Endodermal cell (in vitro differentiated cells): ENCODE measurements around the gene IFNK. TPM values are rescaled to one million over a fixed set of nuclear protein-coding genes. Genes with fewer than 3 reads are reported as not detected.
A peak's percentile ranks its signal among the peaks of the same experiment; 100 is the strongest.

Source experiments
- DNase-seq: peaks from one replicate; pipeline ENCODE4 v3.0.0-alpha.2; 2017
- H3K27ac ChIP-seq: 2 replicates; pipeline ENCODE4 v1.5.1; 2013; ENCODE audit warnings: mild to moderate bottlenecking, low read depth, low read length, moderate library complexity
- H3K27me3 ChIP-seq: 2 replicates; pipeline ENCODE4 v1.6.1; 2013; ENCODE audit warnings: mild to moderate bottlenecking, low read length, moderate library complexity; ENCODE audit not compliant: insufficient read depth, control insufficient read depth, poor library complexity, severe bottlenecking
- H3K36me3 ChIP-seq: 2 replicates; pipeline ENCODE4 v1.7.0; 2013; ENCODE audit warnings: mild to moderate bottlenecking, low read length, moderate library complexity; ENCODE audit not compliant: control insufficient read depth, insufficient read depth
- H3K4me1 ChIP-seq: one replicate; pipeline ENCODE4 v1.7.0; 2013; ENCODE audit warnings: low read length; ENCODE audit not compliant: control insufficient read depth, insufficient read depth
- H3K4me3 ChIP-seq: 2 replicates; pipeline ENCODE4 v1.5.1; 2013; ENCODE audit warnings: mild to moderate bottlenecking, low read length, moderate library complexity
- H3K9ac ChIP-seq: 2 replicates; pipeline ENCODE4 v1.6.1; 2013; ENCODE audit warnings: mild to moderate bottlenecking, low read length, moderate library complexity; ENCODE audit not compliant: poor library complexity, severe bottlenecking; ENCODE audit errors: extremely low read depth
- H3K9me3 ChIP-seq: 2 replicates; pipeline ENCODE4 v1.6.1; 2013; ENCODE audit warnings: mild to moderate bottlenecking, low read length, moderate library complexity; ENCODE audit not compliant: control insufficient read depth
- H3K27ac Mint-ChIP-seq: 2 replicates; pipeline ENCODE4 v1.8.0; 2020; ENCODE audit warnings: mixed read lengths
- H3K27me3 Mint-ChIP-seq: 2 replicates; pipeline ENCODE4 v1.8.0; 2021; ENCODE audit warnings: mild to moderate bottlenecking, mixed read lengths; ENCODE audit not compliant: insufficient read depth
- H3K36me3 Mint-ChIP-seq: 2 replicates; pipeline ENCODE4 v1.8.0; 2020; ENCODE audit warnings: low read depth, mixed read lengths
- H3K4me1 Mint-ChIP-seq: 2 replicates; pipeline ENCODE4 v1.8.0; 2020; ENCODE audit warnings: mixed read lengths
- H3K4me3 Mint-ChIP-seq: 2 replicates; pipeline ENCODE4 v1.8.0; 2020; ENCODE audit warnings: mild to moderate bottlenecking, moderate library complexity, mixed read lengths
- H3K9me3 Mint-ChIP-seq: 2 replicates; pipeline ENCODE4 v1.8.0; 2020; ENCODE audit warnings: mild to moderate bottlenecking, mixed read lengths
- WGBS, 2 experiments: methylation state at CpG; one replicate each; pipeline versions ENCODE4 v1.1.5 to v1.1.7; 2013; ENCODE audit warnings: missing lambda C conversion rate in 2 of 2, mixed read lengths in 1 of 2; ENCODE audit not compliant: insufficient coverage in 1 of 2, insufficient read length in 1 of 2; 5-methylcytosine and 5-hydroxymethylcytosine counted together
- total RNA-seq, 2 donors: library from RNA; stranded (reverse); fragmentation: NEBNext Ultra II Directional in 1 of 2; extraction: Animal tissue kit (Norgen Biotek cat#: 25700) in 1 of 2; gene quantifications; 2 replicates in 1 of 2; 3 replicates in 1 of 2; pipeline ENCODE4 v1.2.1, GENCODE V29; 2021
- TF ChIP-seq, protein P1 (sequence below): fragments of 200-600 bp; sonication (generic); conservative IDR thresholded peaks from 2 replicates; pipeline ENCODE4 v1.5.0; 2021; ENCODE audit warnings: antibody characterized with exemption, mild to moderate bottlenecking

The IFNK gene
- total RNA-seq, 2 donors from 2014 or later = not detected

DNA sequence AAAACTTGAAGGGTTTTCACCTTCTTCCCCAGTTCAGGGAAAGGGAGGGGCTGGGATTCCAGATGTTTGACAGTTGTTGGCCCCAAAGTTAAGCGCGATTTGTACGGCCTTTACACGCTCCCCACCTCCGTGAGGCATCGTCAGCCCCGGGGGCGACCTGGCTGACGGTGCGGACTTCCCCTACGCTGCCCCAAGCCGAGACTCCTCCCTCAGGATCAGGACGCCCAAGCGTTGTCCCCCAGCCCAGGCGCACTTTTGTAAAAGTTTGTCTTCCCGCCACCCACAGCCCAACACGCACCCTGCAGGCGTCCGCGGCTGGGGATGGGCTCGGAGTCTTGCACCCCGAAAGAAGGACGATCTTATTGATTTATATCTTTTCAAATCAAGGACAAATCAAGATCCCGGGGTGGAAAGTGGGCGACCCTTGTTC lies 4.8 kb downstream of the IFNK start:
- H3K27ac Mint-ChIP-seq = peak overlapping the region; percentile 75
- DNase-seq = peak; percentile 87
- 0% methylated on average over 9 to 25 of the region's 25 CpGs for WGBS, 2 experiments

DNA sequence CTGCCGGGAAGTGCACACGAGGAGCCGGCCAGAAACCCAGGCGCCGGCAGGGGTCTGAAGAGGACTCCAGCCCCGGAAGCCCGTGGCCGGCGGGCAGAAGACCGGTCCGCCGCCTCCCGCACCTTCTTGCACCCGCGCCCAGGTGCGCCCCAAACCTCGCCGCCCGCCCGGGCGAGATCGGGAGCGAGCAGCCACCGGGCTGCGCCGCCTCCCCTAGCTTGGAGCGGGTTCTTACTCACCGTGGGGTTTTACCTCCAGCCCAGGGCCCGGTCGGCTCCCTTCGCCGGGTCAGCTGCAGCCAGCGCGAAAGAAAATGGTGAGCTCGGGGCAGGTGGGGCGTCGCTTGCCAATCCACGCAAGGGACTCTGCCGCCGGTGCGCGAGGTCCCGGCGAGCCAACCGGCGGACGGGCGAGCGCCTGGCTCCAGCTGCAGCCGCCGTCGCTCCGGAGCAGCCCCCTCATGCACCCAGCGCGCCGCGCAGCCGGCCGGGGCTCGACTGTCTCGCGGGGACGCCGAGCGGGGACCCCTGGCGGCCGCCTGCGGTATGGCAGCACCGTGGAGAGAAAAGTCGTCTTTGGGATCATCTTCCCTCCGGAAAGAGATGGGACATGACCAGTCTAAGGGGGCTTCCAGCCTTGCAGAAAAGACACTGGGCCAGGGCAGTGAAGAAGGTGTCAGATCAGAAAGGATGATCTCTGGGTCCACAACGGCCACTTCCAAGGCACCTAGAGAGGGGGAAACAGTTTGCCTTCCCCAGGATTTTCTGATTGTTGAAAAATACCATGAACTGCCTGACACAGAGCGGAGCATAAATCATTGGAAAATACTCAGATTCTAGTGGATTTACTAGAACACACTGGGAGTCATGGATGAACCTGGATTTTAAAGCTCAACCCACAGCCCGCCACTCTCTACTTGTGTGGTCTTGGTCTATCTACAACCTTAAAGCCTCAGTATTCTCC lies 5.5 kb downstream of the IFNK start, which contains the start of gene MOB3B:
Gene MOB3B, minus strand, starts transcription at position 499 of the 963 bp plus-strand sequence. CDS start 74,264 bp downstream, outside the sequence.
- peak within 1 kb of the TSS; percentile 86 for H3K4me3 Mint-ChIP-seq
- H3K9me3 ChIP-seq = no peaks in the 10 kb centered on the region
- peaks cover 4% of the 10 kb centered on the region for H3K4me1 ChIP-seq
- no peak within 1 kb of the TSS for H3K27ac ChIP-seq
- H3K9me3 Mint-ChIP-seq = no peaks in the 10 kb centered on the region
- peaks cover 29% of the 10 kb centered on the region for H3K27me3 ChIP-seq
- H3K4me1 Mint-ChIP-seq = peaks cover 6% of the 10 kb centered on the region
- H3K4me3 ChIP-seq = peak within 1 kb of the TSS; percentile 88
- H3K9ac ChIP-seq = peak within 1 kb of the TSS; percentile 67
- H3K36me3 ChIP-seq = no peaks in the 10 kb centered on the region
- 3 to 6% methylated on average over 29 to 74 of the region's 74 CpGs for WGBS, 2 experiments
- peak; percentile 95 for DNase-seq
- TF ChIP-seq, protein P1, sequence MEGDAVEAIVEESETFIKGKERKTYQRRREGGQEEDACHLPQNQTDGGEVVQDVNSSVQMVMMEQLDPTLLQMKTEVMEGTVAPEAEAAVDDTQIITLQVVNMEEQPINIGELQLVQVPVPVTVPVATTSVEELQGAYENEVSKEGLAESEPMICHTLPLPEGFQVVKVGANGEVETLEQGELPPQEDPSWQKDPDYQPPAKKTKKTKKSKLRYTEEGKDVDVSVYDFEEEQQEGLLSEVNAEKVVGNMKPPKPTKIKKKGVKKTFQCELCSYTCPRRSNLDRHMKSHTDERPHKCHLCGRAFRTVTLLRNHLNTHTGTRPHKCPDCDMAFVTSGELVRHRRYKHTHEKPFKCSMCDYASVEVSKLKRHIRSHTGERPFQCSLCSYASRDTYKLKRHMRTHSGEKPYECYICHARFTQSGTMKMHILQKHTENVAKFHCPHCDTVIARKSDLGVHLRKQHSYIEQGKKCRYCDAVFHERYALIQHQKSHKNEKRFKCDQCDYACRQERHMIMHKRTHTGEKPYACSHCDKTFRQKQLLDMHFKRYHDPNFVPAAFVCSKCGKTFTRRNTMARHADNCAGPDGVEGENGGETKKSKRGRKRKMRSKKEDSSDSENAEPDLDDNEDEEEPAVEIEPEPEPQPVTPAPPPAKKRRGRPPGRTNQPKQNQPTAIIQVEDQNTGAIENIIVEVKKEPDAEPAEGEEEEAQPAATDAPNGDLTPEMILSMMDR = peak; percentile 94
- peak within 1 kb of the TSS; percentile 75 for H3K27ac Mint-ChIP-seq
- no peaks in the 10 kb centered on the region for H3K36me3 Mint-ChIP-seq
- peaks cover 28% of the 10 kb centered on the region for H3K27me3 Mint-ChIP-seq

More for the DNA sequence above, 4.8 kb downstream of the IFNK start:
- H3K27ac ChIP-seq = no peak overlapping the region
- H3K4me3 ChIP-seq = peak overlapping the region; percentile 88
- TF ChIP-seq, protein P1 = no peak
- H3K36me3 ChIP-seq = no peaks in the 10 kb centered on the region
- H3K9me3 ChIP-seq = no peaks in the 10 kb centered on the region
- Mint-ChIP-seq H3K9me3 (no peaks in the 10 kb centered on the region), H3K27me3 (peaks cover 28% of the 10 kb centered on the region), H3K36me3 (no peaks in the 10 kb centered on the region), H3K4me1 (peaks cover 6% of the 10 kb centered on the region), H3K4me3 (peak overlapping the region; percentile 86)
- H3K4me1 ChIP-seq = peaks cover 4% of the 10 kb centered on the region
- H3K9ac ChIP-seq = peak overlapping the region; percentile 67
- H3K27me3 ChIP-seq = peaks cover 29% of the 10 kb centered on the region

DNA sequence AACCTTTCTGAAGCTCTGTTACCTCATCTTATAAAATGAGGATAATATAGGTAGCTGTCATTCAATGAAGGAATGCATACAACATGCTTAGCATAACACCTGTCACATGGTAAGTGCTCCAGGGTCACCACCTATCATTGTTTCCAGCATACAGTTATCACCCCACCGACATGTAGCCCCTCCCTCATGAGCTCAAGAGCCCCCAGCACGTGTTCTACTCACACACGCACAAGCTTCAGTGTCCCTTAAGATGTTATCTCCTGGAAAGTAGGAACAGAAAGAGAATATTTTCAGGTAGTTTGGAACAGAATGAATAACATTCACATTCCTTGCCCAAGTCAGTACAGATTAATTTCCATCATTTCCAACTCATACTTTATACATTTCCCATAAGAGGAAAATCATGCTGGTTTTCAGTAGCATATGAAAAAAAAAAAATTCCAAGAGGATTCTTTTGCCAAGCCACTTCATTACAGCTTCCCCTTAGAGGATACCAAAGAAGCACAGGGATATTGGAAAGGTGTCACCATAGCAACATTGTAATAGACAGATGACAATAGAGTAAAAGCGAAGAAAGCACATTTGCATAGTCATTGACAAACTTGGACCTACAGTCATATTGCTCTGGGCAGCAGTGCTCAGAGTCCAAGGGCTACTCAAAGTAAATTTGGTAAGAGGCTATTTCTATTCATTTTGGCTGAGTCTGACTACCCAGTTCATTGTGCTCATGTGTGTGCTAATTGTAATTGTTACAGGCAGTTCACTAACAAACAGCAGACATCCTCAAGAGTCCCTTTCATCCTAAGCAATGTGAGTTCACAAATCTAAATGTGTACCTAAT lies 7.0 kb downstream of the IFNK start:
- Histone ChIP-seq H3K36me3 (no peaks in the 10 kb centered on the region), H3K4me1 (peaks cover 4% of the 10 kb centered on the region), H3K27me3 (peaks cover 25% of the 10 kb centered on the region), H3K9ac (no peak overlapping the region), H3K9me3 (no peaks in the 10 kb centered on the region), H3K27ac (no peak overlapping the region), H3K4me3 (no peak overlapping the region)
- no peak for DNase-seq
- Mint-ChIP-seq H3K4me1 (peaks cover 6% of the 10 kb centered on the region), H3K4me3 (no peak overlapping the region), H3K27ac (no peak overlapping the region), H3K9me3 (no peaks in the 10 kb centered on the region), H3K27me3 (peaks cover 25% of the 10 kb centered on the region), H3K36me3 (no peaks in the 10 kb centered on the region)
- TF ChIP-seq, protein P1 = no peak
- WGBS, 2 experiments = 77% methylated on average over 4 of the region's 4 CpGs; no CpG with 5 or more reads in 1 of the 2 experiments
